Urothelium cell line (cell line): ENCODE data around the gene MLC1.
"Not testable (repeated sequence)": the region's sequence is repeated elsewhere in the genome, so short reads cannot be mapped to it uniquely, and the experiment has no call there.

Experiments
- DNase-seq: peaks from one replicate; pipeline ENCODE4 v3.0.0; 2011; ENCODE audit warnings: low spot score, mixed read lengths
- FAIRE-seq: peaks from 2 replicates; lab custom pipeline; 2011; peaks lifted over from hg19 to GRCh38; lab: Jason Lieb, UNC

The MLC1 gene

DNA sequence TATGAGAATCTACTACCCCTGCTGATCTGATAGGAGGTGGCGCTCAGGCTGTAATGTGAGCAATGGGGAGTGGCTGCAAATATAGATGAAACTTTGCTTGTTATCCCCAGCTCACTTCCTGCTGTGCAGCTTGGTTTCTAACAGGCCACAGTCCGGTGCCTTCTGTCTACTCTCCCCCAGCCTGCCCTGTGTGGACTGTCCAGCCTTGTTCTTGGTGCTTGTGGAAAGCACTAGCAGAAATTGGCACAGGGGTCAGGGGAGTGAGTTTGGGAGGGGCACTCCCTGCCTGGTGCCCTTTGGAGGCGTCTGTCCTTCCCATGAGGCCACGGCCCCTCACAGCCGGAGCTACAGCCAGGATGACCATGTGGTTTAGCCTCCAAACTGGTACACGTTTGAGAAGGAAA lies 18.9 kb upstream of the MLC1 start:
- no peak for DNase-seq
- no peak for FAIRE-seq

DNA sequence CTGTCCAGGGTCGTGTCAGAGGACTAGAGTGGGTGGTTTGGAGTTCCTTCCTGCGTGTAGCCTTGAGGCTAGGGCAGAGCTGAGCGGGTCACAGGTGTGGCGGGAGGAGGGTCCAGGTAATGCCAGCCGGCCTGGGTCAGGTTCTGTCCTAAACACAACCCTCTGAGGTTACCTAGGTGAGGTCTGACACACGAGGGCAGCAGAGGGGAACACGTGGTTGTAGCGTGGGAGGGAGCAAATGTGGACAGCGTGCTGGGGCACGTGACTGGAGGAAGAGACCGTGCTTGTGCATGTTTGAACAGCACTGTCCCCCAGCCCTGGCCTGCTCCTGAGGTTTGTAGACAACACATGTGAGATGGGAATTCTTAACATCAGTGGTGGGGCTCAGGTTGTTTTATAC lies 17.7 kb upstream of the MLC1 start:
- DNase-seq (peak; percentile 40), FAIRE-seq (peak; percentile 79)

DNA sequence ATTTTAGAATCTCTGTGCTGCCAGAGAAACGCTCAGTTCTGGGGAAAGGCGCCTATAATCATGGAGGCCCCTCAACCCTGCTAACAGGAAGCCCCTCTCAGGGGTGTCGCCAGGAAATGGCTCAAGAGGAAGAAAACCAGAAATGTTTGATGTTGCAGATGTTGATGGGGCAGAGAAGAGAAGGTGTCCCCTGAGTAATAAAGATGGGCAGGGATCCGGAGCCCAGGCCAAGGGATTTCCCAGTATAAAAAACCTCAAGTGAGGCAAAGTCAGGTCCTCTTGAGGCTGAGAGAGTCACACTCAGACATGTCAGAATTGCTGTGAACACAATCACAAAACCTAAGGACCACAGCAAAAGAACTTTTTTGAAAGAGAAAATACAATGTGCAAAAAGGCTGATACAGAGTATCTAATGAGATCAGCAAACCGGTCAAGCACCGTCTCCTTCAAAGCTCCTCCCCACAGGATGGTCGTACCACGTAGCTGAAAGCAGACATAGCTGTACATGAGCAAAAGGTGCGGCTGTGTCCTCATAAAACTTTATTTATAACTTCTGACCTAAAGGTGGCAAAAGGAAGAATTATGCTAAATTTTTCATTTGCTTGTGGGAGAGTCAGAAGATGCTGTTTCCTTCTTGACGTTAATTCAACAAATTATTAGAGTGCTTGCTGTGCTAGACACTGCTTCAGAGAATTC lies 16.8 kb upstream of the MLC1 start:
- no peak for FAIRE-seq
- DNase-seq = no peak

DNA sequence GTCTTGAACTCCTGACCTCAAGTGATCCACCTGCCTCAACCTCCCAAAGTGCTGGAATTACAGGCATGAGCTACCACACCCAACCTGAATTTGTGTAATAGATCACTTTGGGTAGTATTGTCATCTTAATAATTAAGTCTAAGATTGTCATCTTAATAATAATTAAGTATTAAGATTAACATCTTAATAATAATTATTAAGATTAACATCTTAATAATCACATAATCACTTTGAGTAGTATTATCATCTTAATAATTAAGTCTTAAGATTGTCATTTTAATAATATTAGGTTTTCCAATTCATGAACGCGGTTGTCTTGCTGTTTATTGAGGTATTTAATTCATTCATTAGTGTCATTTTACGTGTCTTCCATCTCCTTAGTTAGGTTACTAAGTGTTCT lies 12.8 kb upstream of the MLC1 start:
- no peak for DNase-seq
- FAIRE-seq = no peak

DNA sequence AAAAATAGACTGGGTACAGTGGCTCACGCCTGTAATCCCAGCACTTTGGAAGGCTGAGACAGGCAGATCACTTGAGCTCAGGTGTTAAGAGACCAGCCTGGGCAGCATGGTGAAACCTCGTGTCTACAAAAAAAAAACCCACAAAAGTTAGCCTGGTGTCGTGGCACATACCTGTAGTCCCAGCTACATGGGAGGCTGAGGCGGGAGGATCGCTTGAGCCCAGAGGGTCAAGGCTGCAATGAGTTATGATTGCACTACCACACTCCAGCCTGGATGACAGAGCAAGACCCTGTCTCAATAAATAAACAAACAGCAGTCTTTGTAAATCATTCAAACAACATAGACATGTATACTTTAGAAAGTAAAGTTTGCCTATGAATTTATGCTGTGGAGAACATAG lies 7.1 kb upstream of the MLC1 start:
- FAIRE-seq (no peak), DNase-seq (no peak)

DNA sequence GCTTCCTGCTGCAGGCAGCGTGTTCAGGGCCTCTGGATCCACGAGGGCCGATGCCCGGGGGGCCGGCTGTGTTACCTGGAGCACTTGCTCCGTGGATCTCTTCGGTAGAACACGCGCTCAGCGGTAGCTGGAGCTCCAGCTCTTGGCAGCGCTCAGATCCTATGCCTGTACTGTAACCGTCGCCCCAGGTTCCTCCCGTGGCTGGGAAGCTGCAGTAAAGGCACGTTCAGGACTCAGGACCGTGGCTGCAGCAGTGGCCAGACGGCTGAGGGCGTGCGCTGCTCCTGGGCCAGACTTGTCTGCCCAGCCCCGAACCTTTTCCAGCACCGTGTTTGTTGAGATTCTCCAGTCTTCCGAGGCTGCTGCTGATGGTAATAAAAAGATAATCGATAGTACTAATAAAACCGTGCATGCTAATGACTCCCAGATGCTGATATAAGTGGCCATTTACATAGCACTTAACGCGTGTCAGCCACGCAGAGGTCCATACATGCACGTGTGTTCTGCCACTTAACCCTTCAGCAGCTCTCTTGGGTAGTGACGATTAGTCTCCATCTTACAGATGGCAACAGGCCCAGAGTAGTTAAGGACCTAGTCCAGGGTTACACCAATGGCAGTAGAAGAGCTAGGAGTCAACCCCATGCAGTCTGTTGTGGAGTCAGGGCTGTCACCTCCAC lies 6.0 kb upstream of the MLC1 start:
- FAIRE-seq (no peak), DNase-seq (no peak)

DNA sequence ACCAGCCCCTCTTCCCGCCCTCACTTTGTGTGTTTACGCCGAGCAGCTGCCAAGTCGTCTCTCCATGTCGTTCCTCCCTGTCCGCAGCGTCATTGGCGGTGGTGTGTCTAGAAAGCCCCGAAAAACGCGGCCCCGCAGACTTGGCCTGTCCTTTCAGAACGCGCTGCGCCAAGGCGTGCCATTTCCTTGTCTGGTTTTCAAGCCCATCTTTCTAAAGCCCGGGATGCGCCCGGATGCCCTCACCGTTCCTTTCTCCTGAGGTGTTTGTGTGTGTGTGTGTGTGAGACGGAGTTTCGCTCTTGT lies 5.1 kb upstream of the MLC1 start:
- DNase-seq (no peak), FAIRE-seq (no peak)

DNA sequence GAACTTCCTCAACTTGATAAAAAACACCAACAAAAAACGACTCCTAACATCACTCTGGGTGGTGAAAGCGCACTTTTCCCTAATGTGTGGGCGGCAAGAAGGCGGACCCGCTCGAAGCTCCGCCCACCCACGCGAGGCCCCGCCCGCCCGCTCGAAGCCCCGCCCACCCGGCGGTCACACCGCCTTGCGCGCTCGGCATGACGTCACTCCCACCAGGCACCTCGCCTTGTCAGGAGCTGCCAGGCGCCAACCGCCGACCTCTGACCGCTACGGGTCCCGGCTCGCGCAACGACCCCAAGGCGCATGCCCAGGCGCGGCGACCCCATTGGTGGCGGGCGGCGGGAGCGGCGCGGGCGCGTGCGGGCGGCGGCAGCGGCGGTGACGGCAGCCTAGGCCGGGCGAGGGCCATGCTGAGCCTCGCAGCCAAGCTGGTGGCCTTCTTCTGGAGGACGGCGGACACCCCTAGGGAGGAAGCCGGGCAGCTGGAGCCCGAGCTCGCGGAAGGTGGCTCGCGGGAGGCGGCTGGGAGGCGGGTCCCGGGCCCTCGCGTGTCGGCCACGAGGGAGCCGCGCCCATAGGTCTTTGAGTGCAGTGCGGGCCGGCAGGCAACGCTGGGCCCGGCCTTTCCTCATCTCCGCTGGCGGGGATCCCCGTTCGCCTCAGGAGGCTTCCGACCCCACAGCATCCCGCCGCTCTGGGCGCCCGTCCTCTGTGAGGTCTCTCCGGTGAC lies 4.6 kb upstream of the MLC1 start, which contains the start of gene MOV10L1:
Gene MOV10L1, plus strand, starts transcription at position 325 of the 730 bp plus-strand sequence. Its CDS starts 83 bp downstream, at position 408.
- DNase-seq (peak; percentile 6), FAIRE-seq (no peak)

DNA sequence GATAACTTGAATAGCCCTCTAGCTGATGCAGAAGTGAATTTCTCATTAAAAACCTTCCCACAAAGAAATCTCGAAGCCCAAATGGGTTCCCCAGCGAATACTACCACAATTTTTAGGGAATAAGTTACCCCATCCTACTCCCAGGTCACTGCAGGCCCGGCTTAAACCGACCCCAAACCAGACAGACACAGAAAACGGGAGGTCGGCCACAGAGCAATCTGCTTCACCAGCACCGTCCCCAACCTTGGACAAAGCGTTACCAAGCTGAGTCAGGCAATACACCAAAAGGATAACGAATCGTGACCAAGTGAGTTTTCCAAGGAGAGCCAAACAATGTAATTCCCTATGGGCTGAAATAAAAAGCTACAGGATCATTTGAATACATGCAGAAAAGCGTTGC lies 4.0 kb upstream of the MLC1 start:
- FAIRE-seq = no peak
- DNase-seq = peak; percentile 2

DNA sequence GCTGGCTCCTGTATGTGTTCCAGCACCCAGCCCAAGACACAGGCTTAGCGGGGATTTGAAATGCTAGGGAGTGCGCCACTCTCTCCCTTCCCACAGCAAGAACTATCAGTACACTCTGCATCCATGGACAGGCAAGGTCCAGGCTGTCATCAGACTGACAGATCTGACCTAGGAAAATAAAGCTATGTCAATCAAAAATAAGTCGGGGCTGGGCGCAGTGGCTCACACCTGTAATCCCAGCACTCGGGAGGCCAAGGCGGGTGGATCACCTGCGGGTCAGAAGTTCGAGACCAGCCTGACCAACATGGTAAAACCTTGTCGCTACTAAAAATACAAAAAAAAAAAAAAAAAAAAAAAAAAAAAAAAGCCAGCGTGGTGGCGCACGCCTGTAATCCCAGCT lies 2.9 kb upstream of the MLC1 start:
- no peak for FAIRE-seq
- DNase-seq = no peak

DNA sequence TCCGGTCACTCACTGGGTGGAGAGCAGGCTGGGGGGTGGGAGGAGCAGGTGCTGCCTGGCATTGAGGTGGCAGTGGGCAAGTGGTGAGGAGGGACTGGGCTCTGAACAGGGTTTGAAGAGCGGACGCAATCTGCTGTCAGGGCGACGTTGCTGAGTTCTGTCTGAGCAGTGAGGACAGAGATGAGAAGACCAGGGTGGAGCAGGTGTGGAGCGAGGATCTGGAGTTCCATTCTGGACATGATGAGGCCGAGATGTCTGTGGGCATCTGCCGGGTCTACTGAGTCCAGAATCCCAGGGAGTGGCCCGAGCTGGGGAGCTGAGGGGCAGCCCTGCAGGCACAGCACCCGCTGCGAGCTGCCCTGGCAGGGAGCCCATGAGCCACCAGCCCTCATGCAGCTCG lies 2.4 kb upstream of the MLC1 start:
- no peak for FAIRE-seq
- peak; percentile 2 for DNase-seq

DNA sequence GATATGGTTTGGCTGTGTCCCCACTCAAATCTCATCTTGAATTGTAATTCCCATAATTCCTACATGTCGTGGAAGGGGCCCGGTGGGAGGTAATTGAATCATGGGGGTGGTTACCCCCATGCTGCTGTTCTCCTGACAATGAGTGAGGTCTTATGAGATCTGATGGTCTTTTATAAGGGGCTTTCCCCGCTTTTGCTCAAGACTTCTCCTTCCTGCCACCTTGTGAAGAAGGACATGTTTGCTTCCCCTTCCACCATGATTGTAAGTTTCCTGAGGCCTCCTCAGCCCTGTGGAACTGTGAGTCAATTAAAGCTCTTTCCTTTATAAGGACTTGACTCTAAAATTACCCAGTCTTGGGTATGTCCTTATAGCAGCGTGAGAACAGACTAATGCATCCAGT lies 1.7 kb upstream of the MLC1 start:
- not testable (repeated sequence) for FAIRE-seq

DNA sequence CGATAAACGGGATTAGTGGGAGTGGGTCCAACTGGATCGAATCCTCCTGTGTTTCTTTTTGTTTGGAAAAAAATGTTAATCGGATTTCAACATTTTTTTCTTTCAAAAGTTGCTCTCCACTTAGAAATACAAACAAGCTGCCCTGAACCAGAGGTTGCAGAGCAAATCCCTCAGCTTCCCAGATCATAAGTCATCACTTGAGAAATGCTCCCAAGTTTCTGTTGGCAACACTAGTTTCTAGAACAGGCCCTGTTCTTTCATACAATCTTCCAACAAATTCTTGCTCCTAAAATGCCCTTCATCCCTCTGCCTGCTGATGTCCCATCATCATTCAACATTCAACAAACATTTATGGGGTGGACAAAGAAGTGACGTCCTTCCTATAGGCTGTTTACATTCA lies 1.3 kb upstream of the MLC1 start:
- DNase-seq (no peak), FAIRE-seq (no peak)

More for the DNA sequence above, 1.7 kb upstream of the MLC1 start:
- not testable (repeated sequence) for DNase-seq

DNA sequence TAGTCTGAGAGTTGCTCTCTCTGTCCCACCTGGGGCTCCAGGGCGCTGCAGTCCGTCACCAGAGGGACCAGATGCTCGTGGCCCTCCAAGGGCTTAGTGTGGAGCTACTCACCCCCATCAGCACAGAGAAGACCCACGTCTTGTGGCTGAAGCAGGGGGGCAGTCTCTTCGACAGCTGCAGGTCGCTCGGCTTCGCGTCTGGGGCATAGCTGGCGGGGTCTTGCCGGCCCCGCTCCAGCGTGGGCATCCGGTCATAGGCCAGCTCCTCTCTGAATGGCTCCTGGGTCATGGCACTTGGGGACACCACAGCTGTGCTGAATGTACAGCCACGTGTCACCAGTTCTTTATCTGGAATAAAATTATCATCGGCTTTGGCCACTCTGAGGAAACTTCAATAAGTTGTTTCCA lies 608 bp downstream of the MLC1 start:
- no peak for FAIRE-seq
- no peak for DNase-seq

DNA sequence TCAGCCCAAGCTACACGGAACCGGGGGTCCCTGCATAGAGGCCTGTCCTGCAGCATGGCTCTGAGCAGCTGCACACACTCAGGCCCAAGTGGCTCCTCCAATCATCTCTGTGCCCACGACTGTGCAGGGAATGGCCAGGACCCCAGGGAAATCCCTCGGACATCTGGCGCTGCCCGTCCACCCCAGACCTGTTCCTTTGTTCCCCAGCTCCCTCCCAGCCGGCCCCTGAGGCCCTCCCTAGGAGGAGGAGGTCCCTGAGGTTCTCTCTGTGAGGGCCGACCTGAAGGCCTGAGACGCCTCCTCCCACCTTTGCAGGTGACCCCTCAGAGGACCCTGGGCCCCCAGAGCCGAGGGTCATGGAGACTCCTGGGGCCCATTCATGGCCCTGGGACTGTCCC lies 1.1 kb downstream of the MLC1 start:
- no peak for DNase-seq
- FAIRE-seq = no peak

DNA sequence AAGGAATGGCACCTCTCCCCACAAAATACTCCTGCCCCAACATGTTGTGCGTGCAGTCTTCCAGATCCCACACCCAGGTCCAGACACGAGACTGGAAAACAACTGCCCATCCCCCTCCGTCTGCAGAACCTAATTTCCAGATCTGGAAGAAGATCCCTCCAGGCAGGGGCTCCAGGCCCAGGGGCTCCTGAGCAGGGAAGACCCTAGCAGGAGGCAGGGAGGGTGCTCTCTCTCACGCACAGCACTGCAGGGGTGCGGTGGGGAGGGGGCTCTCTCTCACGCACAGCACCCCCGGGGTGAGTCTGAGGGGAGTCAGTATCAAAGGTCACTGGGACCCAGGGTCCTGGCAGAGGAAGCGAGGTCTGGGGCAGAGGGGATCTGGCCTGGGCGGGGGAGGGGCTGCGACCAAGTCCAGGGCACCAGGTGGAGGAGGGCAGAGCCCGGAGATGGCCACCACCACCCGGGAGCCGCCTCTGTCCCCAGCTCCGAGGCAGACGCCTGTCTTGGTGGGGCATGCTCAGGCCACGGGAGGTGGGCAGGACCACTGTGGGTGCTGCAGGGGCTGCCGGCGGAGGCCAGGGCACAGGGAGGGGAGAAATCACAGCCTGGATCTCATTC lies 1.7 kb downstream of the MLC1 start:
- FAIRE-seq (no peak), DNase-seq (no peak)

DNA sequence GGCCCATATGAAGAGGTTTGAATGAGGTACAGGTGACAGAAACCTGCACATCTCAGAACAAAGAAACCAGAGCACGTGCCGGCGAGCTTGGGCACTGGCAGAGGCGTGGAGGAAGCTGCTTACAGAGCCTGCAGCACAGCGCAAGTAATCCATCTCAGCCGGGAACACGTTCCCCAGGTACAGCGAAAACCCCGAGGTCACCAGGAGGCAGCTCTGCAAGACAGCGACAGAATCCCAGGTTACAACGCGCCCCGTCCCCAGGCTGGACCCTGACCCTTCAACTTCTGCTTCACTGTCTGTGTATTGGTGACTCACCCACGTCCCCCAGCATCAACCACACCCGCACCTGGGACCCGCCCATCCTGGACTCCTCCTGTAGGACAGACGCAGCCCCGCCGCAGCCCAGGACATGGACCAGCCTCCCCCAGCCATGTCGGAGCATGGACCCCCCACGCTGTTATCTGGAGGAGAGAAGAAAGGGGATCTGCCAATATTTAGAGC lies 2.2 kb downstream of the MLC1 start:
- FAIRE-seq (peak; percentile 20), DNase-seq (no peak)

DNA sequence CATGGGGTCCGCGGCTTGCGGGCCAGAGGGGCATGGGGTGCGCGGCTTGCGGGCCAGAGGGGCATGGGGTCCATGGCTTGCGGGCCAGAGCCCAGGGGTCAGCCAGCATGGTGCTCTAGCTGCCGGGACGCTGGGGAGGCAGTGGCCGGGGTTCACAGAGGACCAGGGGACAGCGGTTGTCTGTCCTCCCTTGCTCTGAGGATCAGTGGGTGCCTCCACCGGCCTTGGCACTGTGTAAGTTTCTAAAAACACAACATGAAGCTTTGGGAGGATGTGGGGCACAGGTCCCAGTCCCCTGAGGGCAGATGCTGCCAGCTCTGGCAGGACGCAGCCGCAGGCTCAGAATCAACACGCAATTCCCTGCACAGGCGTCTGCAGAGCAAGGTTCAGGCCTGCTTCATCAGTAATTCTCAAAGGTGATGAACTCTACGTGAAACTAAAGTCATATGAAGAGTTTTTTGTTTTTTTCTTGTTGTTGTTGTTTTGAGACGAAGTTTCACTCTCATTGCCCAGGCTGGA lies 3.0 kb downstream of the MLC1 start:
- FAIRE-seq (no peak), DNase-seq (no peak)

DNA sequence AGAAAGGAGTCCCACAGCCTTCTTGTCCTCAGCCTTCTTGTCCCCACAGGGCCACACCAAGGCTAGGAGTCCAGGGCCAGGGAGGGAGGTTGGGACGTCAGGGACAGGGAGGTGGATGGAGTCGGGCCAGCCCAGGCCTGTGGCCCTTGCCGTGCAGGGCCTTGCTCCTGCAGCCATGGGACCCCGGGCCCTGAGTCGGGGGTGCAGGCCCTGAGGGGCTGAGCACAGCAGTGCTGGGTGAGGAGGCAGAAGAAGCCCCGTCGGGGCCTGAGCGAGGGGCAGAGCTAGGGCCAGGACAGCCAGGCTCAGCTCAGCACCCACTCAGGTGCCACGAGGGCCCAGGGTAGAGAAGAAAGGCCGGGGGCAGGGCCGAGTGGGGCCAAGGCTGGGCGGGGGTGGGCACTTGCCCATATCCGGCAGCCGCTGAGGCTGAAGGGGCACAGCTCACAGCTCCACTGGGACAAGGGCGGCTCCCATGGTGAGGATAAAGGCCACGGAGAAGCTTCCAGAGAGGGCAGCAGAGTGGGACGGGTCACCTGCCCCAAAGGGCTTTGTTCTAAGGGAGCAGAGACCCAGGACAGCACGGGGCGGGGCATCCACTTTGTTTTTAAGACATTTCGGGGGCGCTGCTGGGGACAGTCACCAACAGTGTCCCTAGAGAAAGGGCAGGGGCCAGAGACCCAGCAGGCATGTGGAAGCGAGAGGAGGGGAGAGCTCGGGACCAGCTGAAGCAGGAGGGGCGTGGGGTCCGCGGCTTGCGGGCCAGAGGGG lies 3.6 kb downstream of the MLC1 start:
- FAIRE-seq = no peak

DNA sequence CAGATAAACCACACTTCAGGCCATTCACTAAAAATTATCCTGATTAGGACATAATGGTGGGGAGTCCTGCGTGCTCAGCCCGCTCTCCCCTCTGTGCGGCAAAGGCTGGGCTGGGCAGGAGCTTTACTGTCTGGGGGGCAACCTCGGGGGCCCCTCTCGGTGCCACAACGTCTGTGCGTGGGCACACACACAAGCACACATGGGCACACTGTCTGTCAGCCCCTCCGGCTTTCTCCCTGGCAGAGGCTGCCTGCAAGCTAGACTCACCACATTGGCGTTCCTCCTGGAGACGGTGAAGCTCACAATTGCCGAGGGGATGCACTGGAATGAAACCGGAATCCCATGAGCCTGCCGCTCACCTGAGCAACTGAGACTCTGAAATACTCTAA lies 5.2 kb downstream of the MLC1 start:
- FAIRE-seq (no peak), DNase-seq (no peak)

More for the DNA sequence above, 3.6 kb downstream of the MLC1 start:
- DNase-seq = no peak
